ENCODE measurements around the gene SCRN2.

SCRN2 gene

DNA sequence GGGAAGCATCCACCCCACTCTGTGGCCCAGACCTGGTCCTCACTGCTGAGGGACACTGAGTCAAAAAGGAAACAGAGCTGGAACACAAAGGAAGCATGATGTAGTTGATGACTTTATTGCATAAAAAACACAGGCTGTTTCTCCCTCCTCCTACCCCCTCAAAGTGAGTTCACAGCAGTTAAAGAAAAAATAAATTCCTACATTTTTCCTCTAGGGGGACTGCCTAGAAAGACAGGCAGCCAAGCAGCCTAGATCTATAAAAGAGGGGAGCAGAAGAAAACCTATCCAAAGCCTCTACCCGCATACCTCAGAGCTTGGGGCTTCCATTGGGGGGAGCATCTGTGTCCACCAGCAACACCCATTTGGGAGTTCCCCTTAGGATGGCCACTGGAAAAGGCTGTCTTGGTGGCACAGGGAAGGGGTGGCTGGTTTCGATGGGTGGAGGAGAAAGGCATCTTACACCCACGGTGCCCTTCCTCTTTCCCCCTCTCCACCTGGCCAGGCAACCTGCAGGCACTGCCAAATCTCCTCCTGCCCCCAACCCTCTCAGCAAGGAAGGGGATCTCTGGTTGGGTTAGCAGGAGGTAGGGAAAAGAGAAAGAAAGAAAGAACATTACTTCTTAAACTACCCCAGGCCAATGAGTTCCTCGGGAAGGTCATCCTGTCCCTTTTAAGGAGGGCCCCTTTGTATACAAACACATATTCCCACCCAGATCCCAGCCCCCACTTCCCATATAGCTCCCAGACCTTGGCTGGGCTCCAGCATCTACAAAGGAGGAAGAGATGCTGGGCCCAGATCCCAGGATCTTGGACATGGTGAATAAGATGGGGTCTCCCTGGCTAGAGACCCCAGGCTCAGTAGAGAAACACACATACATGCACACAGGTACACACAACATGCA, 4.0 kb upstream of the SCRN2 start:
- peak; percentile 12 to 28 for DNase-seq

- DNase-seq: no peak
These were observed 3.2 kb upstream of the SCRN2 start for GRCh38 chr17:47844227-47844626.

GRCh38 chr17:47843391-47843730, 2.3 kb upstream of the SCRN2 start:
- DNase-seq: no peak

DNA sequence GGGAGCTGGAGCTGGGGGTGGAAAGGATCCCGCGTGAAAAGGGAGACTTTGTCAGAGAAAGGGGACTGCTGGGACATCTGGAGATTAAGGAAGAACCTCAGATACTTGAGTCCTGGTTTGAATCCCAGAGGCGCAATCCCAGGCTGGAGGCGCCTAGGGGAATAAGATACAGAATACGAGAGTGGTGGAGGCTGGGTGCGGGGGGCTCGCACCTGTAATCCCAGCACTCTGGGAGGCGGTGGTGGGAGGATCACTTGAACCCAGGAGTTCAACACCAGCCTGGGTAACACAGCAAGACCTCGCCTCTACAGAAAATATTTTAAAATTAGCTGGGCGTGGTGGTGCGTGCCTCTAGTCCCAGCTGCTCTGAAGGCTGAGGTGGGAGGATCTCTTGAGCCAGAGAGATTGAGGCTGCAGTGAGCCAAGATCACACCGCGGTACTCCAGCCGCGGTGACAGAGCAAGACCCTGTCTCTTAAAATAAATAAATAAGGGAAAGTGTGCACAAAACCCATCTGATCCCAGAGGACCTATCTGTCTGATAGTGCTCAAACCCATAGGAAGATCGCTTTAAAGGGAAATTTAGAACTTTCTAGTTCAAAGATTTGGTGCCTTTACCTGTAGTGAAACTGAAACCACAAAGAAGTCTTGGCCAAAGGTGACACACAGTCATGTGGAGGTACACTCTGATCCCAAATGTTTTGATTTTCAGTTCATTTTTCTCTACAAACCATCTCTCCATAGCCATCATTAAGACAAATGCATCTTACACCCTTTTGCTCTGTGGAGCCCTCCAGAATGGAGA, 617 bp upstream of the SCRN2 start:
- no peak for DNase-seq

- DNase-seq: no peak
These were observed 902 bp downstream of the SCRN2 start for GRCh38 chr17:47840001-47840741.

DNA sequence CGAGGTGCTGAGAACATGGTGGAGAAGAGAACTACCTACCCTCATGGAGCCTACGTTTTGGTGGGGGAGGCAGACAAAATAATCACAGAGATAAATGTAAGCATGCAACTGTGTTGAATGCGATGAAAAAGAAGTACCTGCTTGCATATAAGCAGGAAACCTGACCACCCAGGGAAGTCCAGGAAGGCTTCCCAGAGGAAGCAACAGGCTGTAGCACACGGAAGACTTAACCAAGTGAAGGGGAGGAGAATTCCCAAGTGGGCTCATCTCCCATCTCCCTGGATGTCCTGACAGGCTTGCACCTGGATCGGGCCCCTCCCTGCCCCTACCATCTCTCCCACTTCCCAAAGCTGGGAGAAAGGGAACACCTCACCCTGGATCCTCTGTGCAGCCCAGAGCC, 2.0 kb downstream of the SCRN2 start:
- DNase-seq: no peak

- DNase-seq: no peak
These were observed 2.4 kb downstream of the SCRN2 start for GRCh38 chr17:47838636-47839035.

DNA sequence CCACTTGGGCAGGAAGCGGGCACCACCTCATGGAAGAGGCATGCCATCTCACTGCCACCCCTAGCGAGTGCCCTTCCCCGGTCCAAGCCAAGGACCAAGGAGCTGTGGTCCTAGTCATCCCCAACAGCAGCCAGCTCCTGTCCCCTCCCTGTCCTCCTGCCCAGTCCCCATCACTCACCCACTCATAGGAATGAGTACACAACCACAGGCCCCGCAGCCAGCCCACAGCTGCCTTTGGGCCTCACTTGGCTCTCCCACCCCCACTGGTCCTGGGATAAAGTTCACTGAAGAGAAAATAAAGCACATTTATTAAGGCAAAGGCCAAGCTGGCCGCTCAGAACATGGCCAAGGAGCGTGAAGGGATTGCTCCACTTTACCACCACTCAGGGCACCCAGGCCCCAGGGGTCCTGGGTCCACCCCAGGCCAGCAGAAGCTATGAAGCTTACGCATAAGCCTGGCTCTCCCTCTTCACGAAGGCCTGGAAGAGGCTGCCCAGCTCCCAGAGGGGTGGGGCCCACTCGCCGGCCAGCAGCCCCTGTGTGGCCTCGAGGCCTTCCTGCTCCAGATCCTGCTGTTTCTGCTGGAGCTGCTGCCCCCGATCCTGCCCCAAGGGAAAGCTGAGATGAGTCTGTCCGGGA, 3.6 kb downstream of the SCRN2 start:
- DNase-seq: no peak

DNA sequence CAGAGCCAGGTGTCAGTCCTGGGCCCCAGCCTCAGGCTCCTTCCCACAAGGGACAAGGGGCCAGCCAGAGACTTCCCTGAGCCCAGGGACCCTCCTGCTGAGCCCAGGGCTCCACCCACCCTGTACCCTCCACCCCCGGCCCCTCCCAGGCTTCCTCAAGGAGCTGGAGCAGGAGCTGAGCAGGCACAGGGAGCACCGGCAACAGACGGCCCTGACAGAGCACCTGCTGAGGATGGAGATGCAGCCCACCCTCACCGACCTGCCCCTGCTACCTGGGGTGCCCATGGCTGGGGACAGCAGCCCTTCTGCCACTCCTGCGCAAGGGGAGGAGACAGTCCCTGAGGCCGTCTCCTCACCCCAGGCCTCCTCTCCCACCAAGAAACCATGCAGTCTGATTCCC, 4.5 kb downstream of the SCRN2 start:
- no peak for DNase-seq

- no peak for DNase-seq
These were observed 6.3 kb downstream of the SCRN2 start for GRCh38 chr17:47834756-47835155.

DNA sequence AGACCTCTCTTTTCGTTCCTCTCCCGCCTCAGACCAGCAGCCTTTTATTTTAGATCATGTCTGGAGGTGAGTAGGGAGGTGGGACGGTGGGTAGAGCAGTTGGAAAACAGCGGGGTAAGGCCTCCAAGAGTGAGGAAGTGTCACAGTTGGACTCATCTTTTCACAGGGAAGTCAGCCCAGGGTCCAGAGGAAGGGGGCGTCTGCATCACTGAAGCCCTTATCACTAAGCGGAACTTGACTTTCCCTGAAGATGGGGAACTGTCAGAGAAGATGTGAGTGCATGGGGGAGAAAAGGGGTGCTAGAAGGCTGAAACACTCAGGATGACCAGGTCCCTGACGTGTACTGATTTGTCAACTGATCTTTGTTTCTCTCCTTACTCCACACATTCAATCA, 9.1 kb downstream of the SCRN2 start:
- DNase-seq: peak; percentile 69 to 81

DNA sequence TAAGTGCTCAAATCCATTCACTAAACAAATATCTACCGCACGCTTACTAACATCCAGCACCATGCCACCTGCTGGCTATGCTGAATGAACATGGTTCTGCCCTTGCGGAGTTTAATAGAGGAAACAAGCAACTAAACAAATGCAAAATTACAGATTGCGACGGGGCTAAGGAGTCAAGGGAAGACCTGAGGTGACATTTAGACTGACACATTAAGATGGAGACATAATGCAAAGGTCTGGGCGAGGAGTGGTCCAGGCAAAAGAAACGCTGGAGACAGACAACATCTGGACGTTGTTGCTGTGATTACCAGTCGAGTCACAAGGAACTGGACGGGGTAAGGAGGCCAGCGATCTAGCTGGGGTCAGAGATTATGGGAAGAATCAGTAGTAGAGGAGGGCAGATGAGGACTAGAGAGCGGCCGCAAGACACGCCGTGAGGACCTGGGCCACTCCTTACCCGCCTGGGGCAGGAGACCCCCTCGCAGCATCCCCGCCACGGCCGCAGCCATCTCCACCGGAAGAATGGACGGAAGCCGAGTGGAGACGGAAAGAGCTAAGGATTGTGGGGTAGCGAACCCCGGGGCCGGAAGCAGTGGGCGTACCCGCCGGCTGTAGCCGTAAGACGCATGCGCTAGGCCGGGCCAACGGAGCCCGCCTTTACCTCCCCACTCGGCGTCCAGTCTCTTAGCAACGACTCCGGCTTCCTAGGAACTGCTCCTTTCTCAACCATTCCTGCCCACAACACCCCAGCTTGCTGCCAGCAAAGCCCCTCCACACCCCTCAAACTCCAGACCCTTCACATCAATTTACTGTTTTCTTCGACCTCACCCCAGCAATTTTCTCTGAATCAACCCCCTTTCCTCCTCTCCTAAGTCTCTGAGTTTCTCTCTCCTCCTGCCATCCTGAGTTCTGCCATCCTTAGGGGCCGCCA, 9.8 kb downstream of the SCRN2 start, which contains the start of the genes LRRC46 and MRPL10:
LRRC46 (plus strand) TSS at position 668 of the 931 bp plus-strand sequence. CDS start 320 bp downstream, outside the sequence.
MRPL10 (minus strand) TSS at position 539 of the 931 bp plus-strand sequence; CDS start at position 509, 30 bp downstream.
- DNase-seq: peak; percentile 93 to 96

- DNase-seq: no peak
These were observed 10.6 kb downstream of the SCRN2 start for GRCh38 chr17:47830396-47831002.

GRCh38 chr17:47829870-47830269, 11.2 kb downstream of the SCRN2 start:
- DNase-seq: no peak

GRCh38 chr17:47823519-47823918, 17.6 kb downstream of the SCRN2 start:
- no peak for DNase-seq

DNA sequence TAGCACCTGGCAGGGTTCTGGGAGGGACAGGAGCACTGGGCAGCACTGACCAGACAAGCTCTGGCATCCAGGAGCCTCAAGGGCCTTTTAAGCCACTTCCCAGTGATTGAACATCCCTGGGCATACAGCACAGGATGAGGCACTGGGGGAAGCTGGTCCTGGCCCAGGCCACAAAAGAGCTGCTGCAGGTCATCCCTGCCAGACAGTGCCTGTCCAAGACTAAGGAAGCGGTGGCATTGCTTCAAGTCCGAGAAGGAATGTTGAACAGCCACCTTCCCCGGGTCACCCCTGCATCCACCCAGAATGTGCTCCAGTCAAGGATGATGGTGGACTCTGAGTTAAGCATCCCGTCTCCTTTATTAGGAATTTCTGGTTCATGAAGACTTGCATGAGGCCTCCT, 18.3 kb downstream of the SCRN2 start:
- no peak for DNase-seq

GRCh38 chr17:47821424-47822391, 19.4 kb downstream of the SCRN2 start, which contains the start of gene OSBPL7:
Gene OSBPL7 (minus strand): TSS chr17:47821794. CDS start chr17:47820278, 1,516 bp downstream.
- DNase-seq: peak; percentile 63 to 72

- DNase-seq: no peak
These were observed 20.0 kb downstream of the SCRN2 start for GRCh38 chr17:47821031-47821423.

DNA sequence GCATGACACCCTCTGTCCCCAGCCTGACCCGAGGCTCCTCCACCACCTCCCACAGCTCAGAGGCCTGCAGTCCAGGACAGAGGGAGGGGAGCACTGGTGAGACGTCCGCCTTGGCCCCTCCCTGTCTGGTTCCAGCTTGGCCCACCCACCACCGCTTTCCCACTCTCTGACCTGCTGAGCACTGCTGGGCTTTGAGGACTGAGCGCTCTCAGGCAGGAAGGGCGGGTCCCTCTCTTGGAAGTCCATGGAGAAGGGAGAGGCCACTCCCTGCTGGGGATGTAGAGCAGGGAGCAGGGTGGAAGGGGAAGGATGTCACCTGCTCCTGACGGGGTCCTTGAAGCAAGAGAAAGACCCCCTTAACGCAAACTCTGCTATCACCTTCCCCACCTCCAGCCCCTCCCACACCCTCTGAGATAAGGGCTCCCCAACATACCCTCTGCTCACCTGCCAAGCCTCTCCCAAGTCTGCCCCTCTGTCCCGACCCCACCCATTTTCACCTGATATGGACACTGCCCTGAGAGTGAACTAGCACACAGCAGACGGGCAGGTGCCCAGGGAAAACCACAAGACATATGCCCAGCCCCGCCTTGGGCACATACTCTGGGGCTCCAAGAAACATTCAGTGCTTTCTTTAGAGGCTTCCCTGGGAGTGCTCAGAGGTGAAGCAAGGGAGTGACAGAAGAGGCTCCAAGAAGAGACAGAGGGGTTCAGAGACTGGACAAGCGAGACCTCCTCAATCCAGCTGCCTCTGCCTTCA, 20.9 kb downstream of the SCRN2 start:
- no peak for DNase-seq

All from inflammatory macrophage (primary cell).